Activated CD4-positive, alpha-beta memory T cell treated with anti-CD3 and anti-CD28 coated beads for 36 hours (primary cell): ENCODE measurements around the gene RAB3GAP2. TPM values are rescaled to one million over a fixed set of nuclear protein-coding genes. Genes with fewer than 3 reads are reported as not detected.

Experiments
- CTCF ChIA-PET: fragments of 350-600 bp; sonication (Branson Sonifier 250); formaldehyde crosslinking; loops from one replicate; lab custom pipeline; 2021; ENCODE audit warnings: antibody characterized with exemption, inconsistent platforms; lab: Charles Lee
- POLR2A ChIA-PET: fragments of 350-600 bp; sonication (Branson Sonifier 250); formaldehyde crosslinking; loops from one replicate; lab custom pipeline; 2021; ENCODE audit warnings: antibody characterized with exemption; lab: Charles Lee
- DNase-seq: peaks from one replicate; pipeline ENCODE4 v3.0.0-alpha.2; 2020
- H3K27ac Mint-ChIP-seq: one replicate; pipeline ENCODE4 v1.8.0; 2021; ENCODE audit warnings: mixed read lengths
- H3K27me3 Mint-ChIP-seq: one replicate; pipeline ENCODE4 v1.8.0; 2021; ENCODE audit warnings: mixed read lengths
- H3K36me3 Mint-ChIP-seq: one replicate; pipeline ENCODE4 v1.8.0; 2021; ENCODE audit warnings: mixed read lengths
- H3K4me1 Mint-ChIP-seq: one replicate; pipeline ENCODE4 v1.8.0; 2021; ENCODE audit warnings: low read depth, mixed read lengths
- H3K4me3 Mint-ChIP-seq: one replicate; pipeline ENCODE4 v1.8.0; 2021; ENCODE audit warnings: mild to moderate bottlenecking, mixed read lengths
- H3K9me3 Mint-ChIP-seq: one replicate; pipeline ENCODE4 v1.8.0; 2021; ENCODE audit warnings: mixed read lengths
- intact Hi-C: fragments of 100-400 bp; cut with micrococcal nuclease; formaldehyde crosslinking; loops from one replicate; pipeline ENCODE4 v1.15.1; 2023
- total RNA-seq, 2 experiments: library from RNA; stranded (reverse); gene quantifications; one replicate each; pipeline ENCODE4 v1.2.3, GENCODE V29; 2021

The RAB3GAP2 gene
- total RNA-seq, 2 experiments from 2014 or later = 46.1 to 46.5 TPM

GRCh38 chr1:220306339-220306738, 34.1 kb upstream of the RAB3GAP2 start:
- no peak overlapping the region for H3K4me3 Mint-ChIP-seq
- intact Hi-C loops = no loop called here
- H3K27ac Mint-ChIP-seq = no peak overlapping the region
- CTCF ChIA-PET = no interaction called here
- no peak for DNase-seq
- H3K27me3 Mint-ChIP-seq = peaks cover 6% of the 10 kb centered on the region
- H3K4me1 Mint-ChIP-seq = no peaks in the 10 kb centered on the region
- H3K36me3 Mint-ChIP-seq = no peaks in the 10 kb centered on the region
- H3K9me3 Mint-ChIP-seq = no peaks in the 10 kb centered on the region
- POLR2A ChIA-PET = no interaction called here

DNA sequence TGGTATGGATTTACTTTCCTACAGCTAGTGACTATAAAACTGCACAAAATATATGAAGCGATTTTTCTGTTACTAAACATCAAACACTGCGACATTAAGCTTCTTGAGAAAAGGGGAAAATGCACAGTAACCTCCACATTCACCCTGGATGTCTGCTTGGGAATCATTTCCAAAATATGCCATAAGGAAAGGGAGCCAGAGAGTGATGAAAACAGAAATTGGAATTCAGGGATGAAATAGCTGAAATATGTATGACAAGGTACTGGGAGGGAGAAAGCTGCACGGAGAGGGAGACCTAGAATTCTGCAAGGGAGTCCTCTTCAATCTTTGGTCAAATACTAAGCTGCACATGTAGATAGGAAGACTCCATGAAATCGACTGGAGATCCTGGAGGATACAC, 31.6 kb upstream of the RAB3GAP2 start:
- Mint-ChIP-seq H3K4me1 (no peaks in the 10 kb centered on the region), H3K27ac (no peak overlapping the region), H3K4me3 (no peak overlapping the region), H3K27me3 (peaks cover 4% of the 10 kb centered on the region), H3K36me3 (no peaks in the 10 kb centered on the region), H3K9me3 (no peaks in the 10 kb centered on the region)
- CTCF ChIA-PET = no interaction called here
- no peak for DNase-seq
- POLR2A ChIA-PET = no interaction called here
- intact Hi-C loops = no loop called here

DNA sequence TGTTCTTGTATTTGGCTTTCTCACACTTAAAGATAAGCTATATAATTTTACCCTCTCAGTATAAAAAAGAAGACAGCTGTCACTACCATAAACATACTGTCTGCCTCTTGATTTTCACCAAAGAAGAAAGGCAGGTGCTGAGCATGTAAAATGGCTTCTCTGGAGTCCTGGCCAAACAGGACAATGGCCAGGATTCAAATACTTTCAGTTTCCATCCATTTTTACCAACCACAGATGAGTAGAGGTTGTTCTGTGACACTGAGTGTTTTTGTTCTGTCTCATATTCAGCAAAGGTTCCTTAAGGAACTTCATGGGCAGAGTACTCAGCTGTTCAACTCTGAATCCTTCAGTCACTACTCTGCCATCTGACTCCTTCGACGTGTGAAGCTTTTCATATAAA, 29.4 kb upstream of the RAB3GAP2 start:
- Mint-ChIP-seq H3K36me3 (no peaks in the 10 kb centered on the region), H3K4me1 (no peaks in the 10 kb centered on the region), H3K4me3 (no peak overlapping the region), H3K9me3 (no peaks in the 10 kb centered on the region), H3K27ac (no peak overlapping the region), H3K27me3 (peaks cover 2% of the 10 kb centered on the region)
- intact Hi-C loops = no loop called here
- no peak for DNase-seq
- CTCF ChIA-PET = interaction anchor here (0.6 to 1.0 kb wide), 2 partner anchors 112 to 335 kb away, joined by 4 to 5 read pairs; no protein-coding TSS in a partner anchor
- POLR2A ChIA-PET = no interaction called here

GRCh38 chr1:220300442-220301121, 28.3 kb upstream of the RAB3GAP2 start:
- CTCF ChIA-PET = interaction anchor here (0.6 kb wide), 1 partner anchor 336 kb away, joined by 5 read pairs; no protein-coding TSS in a partner anchor

GRCh38 chr1:220299337-220299736, 27.1 kb upstream of the RAB3GAP2 start:
- Mint-ChIP-seq H3K4me1 (no peaks in the 10 kb centered on the region), H3K36me3 (no peaks in the 10 kb centered on the region), H3K9me3 (no peaks in the 10 kb centered on the region), H3K27ac (no peak overlapping the region), H3K4me3 (no peak overlapping the region), H3K27me3 (peaks cover 5% of the 10 kb centered on the region)
- intact Hi-C loops = no loop called here
- ChIA-PET CTCF (no interaction called here), POLR2A (no interaction called here)
- DNase-seq = no peak

More at GRCh38 chr1:220300442-220301121, 28.3 kb upstream of the RAB3GAP2 start:
- no peak for DNase-seq
- intact Hi-C loops = no loop called here
- Mint-ChIP-seq H3K4me3 (no peak overlapping the region), H3K27ac (no peak overlapping the region), H3K27me3 (peaks cover 5% of the 10 kb centered on the region), H3K9me3 (no peaks in the 10 kb centered on the region), H3K36me3 (no peaks in the 10 kb centered on the region), H3K4me1 (no peaks in the 10 kb centered on the region)
- POLR2A ChIA-PET = no interaction called here

DNA sequence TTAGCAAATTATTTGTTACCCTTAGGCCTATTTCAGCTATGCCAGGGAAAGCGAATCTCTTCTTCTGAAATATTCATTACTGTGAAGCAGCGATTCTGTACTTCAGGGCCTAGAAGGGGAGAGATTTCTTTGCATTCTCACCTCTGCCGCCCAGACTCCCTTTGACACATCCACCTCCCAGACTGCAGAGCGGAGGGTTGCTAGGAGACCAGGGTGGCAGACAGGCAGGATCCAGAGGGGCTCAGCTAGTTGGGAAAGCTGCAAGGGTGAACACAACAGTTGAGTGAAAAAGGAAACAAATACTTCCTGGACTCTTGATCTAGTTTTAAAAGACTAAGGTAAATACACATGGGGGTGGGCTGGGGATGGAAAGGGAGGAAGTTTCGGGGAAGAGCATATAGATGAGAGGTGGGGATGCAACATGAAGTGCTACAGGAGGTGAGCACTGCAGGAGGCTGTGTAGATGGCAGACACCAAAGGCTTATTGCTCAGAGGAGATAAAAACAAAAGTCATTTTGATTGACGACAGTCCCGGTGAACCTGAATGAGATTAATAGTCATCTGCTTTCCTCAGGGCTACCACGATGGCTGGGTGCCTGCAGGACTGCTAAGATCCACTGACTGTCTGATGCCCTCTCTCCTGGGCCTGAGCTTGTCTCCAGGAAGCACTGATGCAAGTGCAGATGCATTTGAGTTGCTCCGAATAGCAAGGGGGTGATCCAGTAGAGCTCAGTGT, 26.4 kb upstream of the RAB3GAP2 start:
- no peak overlapping the region for H3K4me3 Mint-ChIP-seq

DNA sequence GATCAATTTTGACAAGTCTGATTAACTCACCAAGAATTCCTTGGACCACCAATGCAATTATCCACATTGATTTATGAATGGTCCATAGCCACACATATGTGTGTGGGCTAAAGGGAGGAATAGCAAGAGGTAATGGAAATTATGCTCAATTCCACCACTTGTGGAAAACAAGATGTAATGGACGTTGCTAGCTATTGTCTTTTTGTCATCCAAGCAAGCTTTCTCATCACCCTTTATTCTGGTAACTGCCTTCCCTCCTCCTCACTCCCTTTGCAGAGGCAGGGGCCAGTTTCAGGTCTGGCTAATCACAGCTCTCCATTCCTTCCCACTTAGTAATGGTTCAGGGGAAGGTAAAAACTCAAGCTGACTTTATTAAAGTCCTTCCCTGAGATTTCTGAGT, 24.7 kb upstream of the RAB3GAP2 start:
- intact Hi-C loops = loop anchor here (1.0 kb wide), 1 partner anchor 436 kb away; no protein-coding TSS in a partner anchor
- H3K27ac Mint-ChIP-seq = no peak overlapping the region
- H3K36me3 Mint-ChIP-seq = no peaks in the 10 kb centered on the region
- no peak for DNase-seq
- no peaks in the 10 kb centered on the region for H3K4me1 Mint-ChIP-seq
- ChIA-PET CTCF (interaction anchor here (0.6 to 2.0 kb wide), 9 partner anchors 10 to 478 kb away, joined by 3 to 13 read pairs (median 8); no protein-coding TSS in a partner anchor), POLR2A (no interaction called here)
- no peak overlapping the region for H3K4me3 Mint-ChIP-seq
- H3K9me3 Mint-ChIP-seq = no peaks in the 10 kb centered on the region
- peaks cover 5% of the 10 kb centered on the region for H3K27me3 Mint-ChIP-seq

More for the DNA sequence above, 26.4 kb upstream of the RAB3GAP2 start:
- H3K27ac Mint-ChIP-seq = no peak overlapping the region
- DNase-seq = no peak
- ChIA-PET POLR2A (no interaction called here), CTCF (interaction anchor here (1.1 to 1.4 kb wide), 3 partner anchors 11 to 111 kb away, joined by 3 to 4 read pairs (median 3); no protein-coding TSS in a partner anchor)
- intact Hi-C loops = no loop called here
- H3K9me3 Mint-ChIP-seq = no peaks in the 10 kb centered on the region
- no peaks in the 10 kb centered on the region for H3K4me1 Mint-ChIP-seq
- H3K27me3 Mint-ChIP-seq = peaks cover 3% of the 10 kb centered on the region
- H3K36me3 Mint-ChIP-seq = no peaks in the 10 kb centered on the region

DNA sequence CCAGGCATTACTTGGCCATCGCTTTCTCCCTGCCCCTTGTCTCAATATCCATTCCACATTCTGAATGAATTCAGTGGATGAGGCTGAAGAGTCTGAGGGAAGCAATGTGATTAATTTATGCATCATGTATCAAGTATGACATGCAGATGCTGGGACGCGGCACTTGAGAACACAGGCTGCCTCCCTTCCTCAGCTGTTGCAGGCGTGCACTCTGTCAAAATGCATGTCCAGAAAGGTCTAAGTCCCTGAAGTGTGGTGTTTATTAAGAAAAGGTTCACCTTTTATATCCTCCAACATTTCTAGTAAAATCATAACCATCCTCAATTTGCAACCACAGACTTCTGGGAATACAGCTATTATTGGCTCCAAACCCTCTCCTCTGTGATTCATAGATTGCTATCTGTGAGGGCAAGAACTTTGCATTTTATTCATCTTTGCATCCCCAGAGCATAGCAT, 22.6 kb upstream of the RAB3GAP2 start:
- H3K27ac Mint-ChIP-seq = no peak overlapping the region
- H3K9me3 Mint-ChIP-seq = no peaks in the 10 kb centered on the region
- peaks cover 8% of the 10 kb centered on the region for H3K27me3 Mint-ChIP-seq
- intact Hi-C loops = loop anchor here (5.0 kb wide), 1 partner anchor 482 kb away; no protein-coding TSS in a partner anchor
- H3K4me1 Mint-ChIP-seq = no peaks in the 10 kb centered on the region
- POLR2A ChIA-PET = no interaction called here
- H3K36me3 Mint-ChIP-seq = no peaks in the 10 kb centered on the region
- CTCF ChIA-PET = interaction anchor here (1.4 to 1.9 kb wide), 2 partner anchors 76 to 438 kb away, joined by 4 to 7 read pairs; no protein-coding TSS in a partner anchor
- no peak for DNase-seq
- no peak overlapping the region for H3K4me3 Mint-ChIP-seq

DNA sequence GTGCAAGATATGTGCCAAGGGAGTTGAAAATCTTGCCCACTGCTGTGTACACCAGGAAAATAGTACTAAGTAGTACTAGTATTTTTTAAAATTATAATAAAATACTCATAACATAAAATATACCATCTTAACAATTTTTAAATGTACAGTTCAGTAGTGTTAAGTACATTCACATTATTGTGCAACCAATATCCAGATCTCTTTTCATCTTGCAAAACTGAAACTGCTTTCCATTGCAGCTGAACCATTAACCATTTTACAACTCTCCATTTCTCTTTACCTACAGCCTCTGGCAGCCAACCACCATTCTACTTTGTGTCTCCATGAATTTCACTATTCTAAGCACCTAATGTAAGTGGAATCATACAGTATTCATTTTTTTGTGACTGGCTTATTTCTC, 19.3 kb upstream of the RAB3GAP2 start:
- Mint-ChIP-seq H3K9me3 (no peaks in the 10 kb centered on the region), H3K4me3 (no peak overlapping the region), H3K4me1 (no peaks in the 10 kb centered on the region), H3K27ac (no peak overlapping the region), H3K36me3 (no peaks in the 10 kb centered on the region), H3K27me3 (peaks cover 8% of the 10 kb centered on the region)
- POLR2A ChIA-PET = no interaction called here
- CTCF ChIA-PET = no interaction called here
- intact Hi-C loops = loop anchor here (5.0 kb wide), 1 partner anchor 486 kb away; no protein-coding TSS in a partner anchor
- DNase-seq = no peak

GRCh38 chr1:220290140-220290761, 18.0 kb upstream of the RAB3GAP2 start:
- ChIA-PET POLR2A (no interaction called here), CTCF (interaction anchor here (0.7 to 1.6 kb wide), 3 partner anchors 9 to 99 kb away, joined by 4 to 9 read pairs (median 5); no protein-coding TSS in a partner anchor)
- H3K9me3 Mint-ChIP-seq = no peaks in the 10 kb centered on the region
- no peak overlapping the region for H3K27ac Mint-ChIP-seq
- no peak for DNase-seq
- H3K27me3 Mint-ChIP-seq = peaks cover 5% of the 10 kb centered on the region
- H3K4me3 Mint-ChIP-seq = no peak overlapping the region
- H3K4me1 Mint-ChIP-seq = no peaks in the 10 kb centered on the region
- intact Hi-C loops = loop anchor here (5.0 kb wide), 1 partner anchor 487 kb away; no protein-coding TSS in a partner anchor
- H3K36me3 Mint-ChIP-seq = no peaks in the 10 kb centered on the region

- Mint-ChIP-seq H3K27me3 (peaks cover 3% of the 10 kb centered on the region), H3K9me3 (no peaks in the 10 kb centered on the region), H3K4me3 (no peak overlapping the region), H3K27ac (no peak overlapping the region), H3K4me1 (no peaks in the 10 kb centered on the region), H3K36me3 (no peaks in the 10 kb centered on the region)
- POLR2A ChIA-PET = no interaction called here
- CTCF ChIA-PET = interaction anchor here (1.1 to 1.5 kb wide), 3 partner anchors 9 to 11 kb away, joined by 4 to 7 read pairs (median 5); no protein-coding TSS in a partner anchor
- intact Hi-C loops = no loop called here
- DNase-seq = no peak
Measured at GRCh38 chr1:220287129-220287528, 14.9 kb upstream of the RAB3GAP2 start.
